ENCODE results near the gene ACVR2B. TPM values are rescaled to one million over a fixed set of nuclear protein-coding genes. Genes with fewer than 3 reads are reported as not detected.

ACVR2B gene
- total and polyA plus RNA-seq, 2 experiments from 2014 or later: 27.9 to 98.7 TPM

DNA sequence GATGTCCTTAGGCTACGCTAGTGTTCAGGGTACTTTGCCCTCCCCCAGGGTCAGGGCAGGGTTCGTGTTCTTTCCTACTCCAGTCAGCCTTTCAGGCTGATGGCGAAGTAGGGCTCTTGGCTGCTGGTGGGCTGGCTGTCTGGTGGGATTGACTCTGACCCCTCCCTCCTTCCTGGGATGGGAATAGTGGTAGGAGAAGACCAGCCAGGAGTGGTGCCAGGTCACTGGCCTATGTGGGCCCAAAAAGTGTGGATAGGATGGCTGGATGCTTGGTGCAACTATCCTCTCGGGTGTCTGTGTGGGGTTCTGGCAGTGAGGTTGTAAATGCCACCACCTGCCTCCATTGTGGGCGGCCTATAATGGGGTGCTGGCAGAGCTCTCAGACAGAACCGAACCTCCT, 22.0 kb downstream of the ACVR2B start (continued):
- TF ChIP-seq ETS1 (IDR thresholded peaks at IDR 0.05) (no peak), ZNF331 (CRISPR knock-in tag; IDR thresholded peaks at IDR 0.05; ENCODE audit: low read depth) (no peak), ZNF462 (CRISPR knock-in tag; IDR thresholded peaks at IDR 0.05) (no peak)

DNA sequence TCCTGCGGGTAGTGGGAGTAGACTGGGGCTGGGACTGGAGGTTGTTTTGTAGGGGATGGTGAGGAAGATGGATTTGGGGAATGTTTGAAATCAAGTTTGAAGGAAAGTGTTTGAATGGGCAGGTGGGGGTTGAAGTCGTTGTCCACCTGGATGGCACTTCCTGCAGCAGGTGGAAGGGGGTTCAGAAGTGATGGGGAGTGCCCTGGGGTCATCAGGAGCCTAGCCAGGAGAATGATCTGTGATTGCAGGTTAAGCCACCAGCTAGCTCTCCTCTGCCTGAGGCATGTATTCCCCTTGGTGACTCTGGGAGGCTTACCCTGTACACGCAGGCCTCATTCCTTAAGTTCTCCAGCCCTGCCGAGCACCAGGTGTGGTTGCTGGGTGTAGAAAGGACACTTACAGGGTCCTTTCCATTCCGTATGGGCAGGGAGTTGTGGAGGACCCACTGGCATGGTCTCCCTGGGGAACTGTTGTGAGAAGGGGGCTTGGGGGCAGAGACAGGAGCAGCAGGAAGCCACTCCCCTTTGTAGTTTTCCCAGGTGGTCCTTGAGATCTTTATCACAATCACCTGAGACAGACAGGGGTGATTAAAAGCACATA, 22.6 kb downstream of the ACVR2B start:
- Histone ChIP-seq H3K36me3 (ENCODE audit: insufficient read depth) (peaks cover 12% of the 10 kb centered on the region), H3K4me2 (no peak overlapping the region), H3K79me2 (replicated peaks; ENCODE audit: insufficient read depth) (peaks cover 66% of the 10 kb centered on the region), H3K9me2 (ENCODE audit: insufficient read depth) (no peaks in the 10 kb centered on the region), H3K27me3 (ENCODE audit: insufficient read depth) (no peaks in the 10 kb centered on the region), H3F3A (replicated peaks; ENCODE audit: low read depth) (no peaks in the 10 kb centered on the region), H3K4me1 (ENCODE audit: insufficient read depth) (no peaks in the 10 kb centered on the region), H3K27ac (ENCODE audit: low read depth) (no peak overlapping the region), H2AFZ (no peak overlapping the region), H3K4me3 (no peak overlapping the region), H4K20me1 (replicated peaks; ENCODE audit: insufficient read depth) (peaks cover 31% of the 10 kb centered on the region)
- H3K4me1 Mint-ChIP-seq: peaks cover 23% of the 10 kb centered on the region
- DNase-seq (ENCODE audit: low spot score) (no peak), ATAC-seq (no peak)
- H3K27ac Mint-ChIP-seq: no peak overlapping the region; the same call in 1 of the 2 replicates
- H3K36me3 Mint-ChIP-seq (ENCODE audit: low read depth): peaks cover 34% of the 10 kb centered on the region
- peaks cover 4% of the 10 kb centered on the region; the same call in 2 of the 3 replicates for H3K9me3 Mint-ChIP-seq
- peaks cover 4% of the 10 kb centered on the region for H3K27me3 Mint-ChIP-seq (ENCODE audit: insufficient read depth, low read depth, poor library complexity)
- no peak overlapping the region for H3K4me3 Mint-ChIP-seq
- no peak for TF ChIP-seq POLR2AphosphoS5 (IDR thresholded peaks at IDR 0.05; ENCODE audit: low read depth)
- no peak for TF ChIP-seq ZNF462 (CRISPR knock-in tag; IDR thresholded peaks at IDR 0.05)
- TF ChIP-seq ETS1 (IDR thresholded peaks at IDR 0.05): no peak
- TF ChIP-seq CREB1 (CRISPR knock-in tag; IDR thresholded peaks at IDR 0.05; ENCODE audit: low read depth): no peak
- TF ChIP-seq JUNB (IDR thresholded peaks at IDR 0.05; ENCODE audit: unreplicated experiment): no peak
